Body of pancreas (tissue), 4 donors: ENCODE measurements around the gene BCL6. TPM values are rescaled to one million over a fixed set of nuclear protein-coding genes. Genes with fewer than 3 reads are reported as not detected.

Experiments used
- ATAC-seq: fragments of 150-250 bp; one replicate; pipeline ENCODE4 v1.9.1; 2016
- DNase-seq, 4 donors: peaks; one replicate each; pipeline ENCODE4 v3.0.0-alpha.2; 2019
- H3K27ac ChIP-seq, 4 donors: fragments of 200-600 bp; sonication (generic); 1 replicate in 3 of 4; 2 replicates in 1 of 4; pipeline versions ENCODE4 v1.5.1 to v1.6.1; 2016 to 2019; ENCODE audit warnings: mild to moderate bottlenecking in 1 of 4, mixed read lengths in 1 of 4, moderate library complexity in 1 of 4
- H3K27me3 ChIP-seq, 2 donors: fragments of 200-600 bp; sonication (generic); one replicate each; pipeline ENCODE4 v1.6.0; 2016; ENCODE audit warnings: mild to moderate bottlenecking in 1 of 2
- H3K36me3 ChIP-seq, 2 donors: fragments of 200-600 bp; sonication (generic); replicated peaks in 1 of 2; 2 replicates each; pipeline ENCODE4 v1.5.1; 2016; ENCODE audit warnings: low read depth in 2 of 2; ENCODE audit not compliant: insufficient read depth in 1 of 2
- H3K4me1 ChIP-seq: fragments of 200-600 bp; sonication (generic); one replicate; pipeline ENCODE4 v1.6.0; 2016
- H3K4me3 ChIP-seq, 2 donors: fragments of 200-600 bp; sonication (generic); 1 replicate in 1 of 2; 2 replicates in 1 of 2; pipeline ENCODE4 v1.5.1; 2016 to 2019
- H3K9me3 ChIP-seq, 3 donors: fragments of 200-600 bp; sonication (generic); 1 replicate in 2 of 3; 2 replicates in 1 of 3; pipeline ENCODE4 v1.5.1; 2016
- POLR2A ChIP-seq, 3 donors: fragments of 450-650 bp; IDR thresholded peaks; one replicate each; pipeline ENCODE4 v1.6.1; 2016; ENCODE audit warnings: antibody characterized with exemption in 3 of 3, mild to moderate bottlenecking in 2 of 3
- WGBS, 2 donors: methylation state at CpG; one replicate each; pipeline ENCODE4 v1.1.5; 2017; 5-methylcytosine and 5-hydroxymethylcytosine counted together
- intact Hi-C: fragments of 100-400 bp; cut with DNase I; formaldehyde crosslinking; loops from one replicate; pipeline ENCODE4 v1.15.1; 2023
- total RNA-seq, 2 donors: library from RNA; depleted of rRNA; stranded (reverse); fragments of >200 nt; gene quantifications; one replicate each; pipeline ENCODE4 v1.1.0, GENCODE V29; 2016
- TF ChIP-seq, protein P1 (sequence below), 7 experiments: fragments of 450-650 bp in 4 of 7; fragments of 200-600 bp in 3 of 7; sonication (generic) in 3 of 7; IDR thresholded peaks; one replicate each; pipeline ENCODE4 v1.5.1; 2016 to 2019; ENCODE audit warnings: antibody characterized with exemption in 7 of 7

BCL6 gene
- total RNA-seq, 2 donors from 2014 or later: 45.7 to 53.4 TPM

DNA sequence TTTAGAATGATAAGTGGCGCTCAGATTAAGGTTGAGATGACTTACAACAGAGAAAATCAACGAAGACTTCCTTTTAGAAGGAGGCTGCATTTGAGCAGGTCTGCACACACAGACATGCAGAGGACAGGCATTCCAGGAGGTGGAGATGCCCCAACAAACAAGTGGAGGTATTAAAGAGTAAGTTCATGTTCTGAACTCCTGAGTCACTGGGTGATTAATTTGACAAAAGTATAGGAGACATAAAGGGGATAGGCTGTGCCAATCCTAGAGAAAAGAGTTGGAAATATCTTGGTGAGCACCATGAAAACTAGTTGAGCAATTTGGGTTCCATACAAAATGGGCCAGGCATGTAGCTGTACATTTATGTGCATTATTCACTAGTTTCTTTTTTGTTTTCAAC is 33.5 kb upstream of the BCL6 start:
- 86 to 95% methylated on average over 2 of the region's 2 CpGs for WGBS, 2 donors
- Histone ChIP-seq H3K36me3 (no peaks in the 10 kb centered on the region), H3K9me3 (no peaks in the 10 kb centered on the region), H3K27ac (no peak overlapping the region), H3K4me1 (no peaks in the 10 kb centered on the region), H3K4me3 (no peak overlapping the region), H3K27me3 (no peaks in the 10 kb centered on the region)
- ATAC-seq (no peak), DNase-seq (no peak)
- TF ChIP-seq POLR2A (IDR thresholded peaks at IDR 0.05): no peak
- TF ChIP-seq, protein P1, sequence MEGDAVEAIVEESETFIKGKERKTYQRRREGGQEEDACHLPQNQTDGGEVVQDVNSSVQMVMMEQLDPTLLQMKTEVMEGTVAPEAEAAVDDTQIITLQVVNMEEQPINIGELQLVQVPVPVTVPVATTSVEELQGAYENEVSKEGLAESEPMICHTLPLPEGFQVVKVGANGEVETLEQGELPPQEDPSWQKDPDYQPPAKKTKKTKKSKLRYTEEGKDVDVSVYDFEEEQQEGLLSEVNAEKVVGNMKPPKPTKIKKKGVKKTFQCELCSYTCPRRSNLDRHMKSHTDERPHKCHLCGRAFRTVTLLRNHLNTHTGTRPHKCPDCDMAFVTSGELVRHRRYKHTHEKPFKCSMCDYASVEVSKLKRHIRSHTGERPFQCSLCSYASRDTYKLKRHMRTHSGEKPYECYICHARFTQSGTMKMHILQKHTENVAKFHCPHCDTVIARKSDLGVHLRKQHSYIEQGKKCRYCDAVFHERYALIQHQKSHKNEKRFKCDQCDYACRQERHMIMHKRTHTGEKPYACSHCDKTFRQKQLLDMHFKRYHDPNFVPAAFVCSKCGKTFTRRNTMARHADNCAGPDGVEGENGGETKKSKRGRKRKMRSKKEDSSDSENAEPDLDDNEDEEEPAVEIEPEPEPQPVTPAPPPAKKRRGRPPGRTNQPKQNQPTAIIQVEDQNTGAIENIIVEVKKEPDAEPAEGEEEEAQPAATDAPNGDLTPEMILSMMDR (IDR thresholded peaks at IDR 0.05): no peak
- intact Hi-C loops: no loop called here

DNA sequence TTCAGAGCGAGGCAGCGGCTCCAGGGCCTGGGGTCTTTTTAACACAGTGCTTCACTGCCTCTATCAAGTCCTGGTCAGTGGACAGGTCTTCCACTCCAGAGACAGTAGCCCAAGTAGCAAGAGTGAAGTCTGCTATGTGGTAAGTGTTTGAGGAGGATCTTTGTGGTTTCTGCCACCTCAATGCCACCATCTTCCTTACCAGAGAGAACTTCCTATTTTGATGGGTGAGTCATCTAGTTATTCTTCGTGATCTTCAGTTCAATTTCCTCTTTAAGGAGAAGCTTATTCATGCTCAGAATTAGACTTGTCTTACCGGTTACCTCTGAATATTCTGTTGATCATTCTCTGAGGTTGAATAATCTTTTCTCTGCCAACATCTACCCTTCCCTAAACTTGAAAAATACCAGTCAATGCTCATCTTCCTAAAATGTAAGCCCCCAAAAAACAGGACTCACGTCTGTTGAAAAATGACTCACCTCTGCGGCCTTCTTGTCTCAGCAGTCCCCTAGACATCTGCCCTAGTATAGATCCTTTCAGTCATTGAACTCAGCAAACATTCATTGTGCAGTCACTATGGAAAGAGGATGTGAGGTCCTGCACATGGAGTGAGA is 32.2 kb upstream of the BCL6 start:
- Histone ChIP-seq H3K27ac (no peak overlapping the region), H3K27me3 (no peaks in the 10 kb centered on the region), H3K4me3 (no peak overlapping the region), H3K9me3 (no peaks in the 10 kb centered on the region), H3K36me3 (no peaks in the 10 kb centered on the region), H3K4me1 (no peaks in the 10 kb centered on the region)
- WGBS, 2 donors: 73 to 76% methylated on average over 6 of the region's 6 CpGs
- intact Hi-C loops: no loop called here
- TF ChIP-seq, protein P1 (IDR thresholded peaks at IDR 0.05): no peak
- no peak for TF ChIP-seq POLR2A (IDR thresholded peaks at IDR 0.05)
- DNase-seq (peak in 1 of 4 donors; percentile 40), ATAC-seq (no peak)

DNA sequence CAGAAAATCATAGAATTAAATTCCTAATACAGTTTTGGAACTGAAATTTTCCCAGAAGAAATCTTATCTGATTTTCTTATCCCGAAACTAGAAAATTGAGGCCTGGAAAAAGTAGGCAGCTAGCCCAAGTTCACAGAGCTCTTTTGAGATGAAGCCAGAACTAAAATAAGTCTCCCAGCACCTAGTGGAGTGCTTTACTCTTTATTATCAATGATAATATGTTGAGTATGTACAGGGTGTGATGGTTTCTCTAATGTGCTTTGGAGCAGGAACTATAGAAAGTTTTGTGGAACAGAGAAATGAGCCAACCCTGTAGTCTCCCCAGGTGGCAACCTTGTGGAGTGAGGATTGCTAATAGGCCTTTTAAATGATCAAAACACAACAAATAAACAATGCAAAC is 30.3 kb upstream of the BCL6 start:
- Histone ChIP-seq H3K27me3 (no peaks in the 10 kb centered on the region), H3K4me1 (no peaks in the 10 kb centered on the region), H3K9me3 (no peaks in the 10 kb centered on the region), H3K36me3 (no peaks in the 10 kb centered on the region), H3K4me3 (no peak overlapping the region), H3K27ac (no peak overlapping the region)
- no peak for DNase-seq
- intact Hi-C loops: no loop called here
- no peak for ATAC-seq
- TF ChIP-seq, protein P1 (IDR thresholded peaks at IDR 0.05): no peak
- no peak for TF ChIP-seq POLR2A (IDR thresholded peaks at IDR 0.05)
- 43 to 57% methylated on average over 1 of the region's 1 CpG for WGBS, 2 donors

DNA sequence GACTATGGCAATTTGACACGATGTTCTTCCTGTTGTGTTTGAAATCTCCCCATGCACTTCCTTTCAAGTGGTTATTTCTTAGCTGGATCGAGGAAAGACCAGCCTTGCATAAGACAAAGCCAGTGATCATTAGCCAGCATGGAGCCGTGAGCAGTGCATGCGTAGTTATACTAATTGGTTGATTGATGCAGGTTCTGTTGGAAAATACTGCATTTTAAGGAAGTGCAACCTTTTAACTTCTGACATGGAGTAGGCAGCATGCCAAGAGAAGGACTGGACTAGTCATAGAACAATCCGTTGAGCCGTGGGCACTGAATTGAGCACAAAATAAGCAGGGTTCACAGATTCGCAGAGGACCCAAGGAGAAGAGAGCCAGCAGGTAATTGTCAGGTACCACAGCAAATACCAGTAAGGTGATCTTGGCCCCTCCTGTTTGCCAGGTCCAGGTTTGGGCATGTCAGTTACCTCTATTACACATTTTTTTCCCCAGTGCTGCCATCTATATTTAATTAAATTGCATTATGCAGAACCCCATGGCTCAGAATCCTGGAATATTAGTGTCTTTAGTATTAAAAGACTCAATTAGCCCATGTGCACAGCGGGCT is 29.0 kb upstream of the BCL6 start:
- H3K4me1 ChIP-seq: no peaks in the 10 kb centered on the region
- WGBS, 2 donors: 80 to 81% methylated on average over 8 of the region's 8 CpGs
- ATAC-seq (no peak), DNase-seq (peak in 3 of 4 donors; percentile 8 to 72 (median 22))
- intact Hi-C loops: no loop called here
- TF ChIP-seq POLR2A (IDR thresholded peaks at IDR 0.05): no peak
- TF ChIP-seq, protein P1 (IDR thresholded peaks at IDR 0.05): no peak
- H3K36me3 ChIP-seq: no peaks in the 10 kb centered on the region
- H3K4me3 ChIP-seq: no peak overlapping the region
- H3K27me3 ChIP-seq: no peaks in the 10 kb centered on the region
- H3K27ac ChIP-seq: no peak overlapping the region
- H3K9me3 ChIP-seq: no peaks in the 10 kb centered on the region
